ENCODE measurements around the gene MN1.

Gene MN1

GRCh38 chr22:27778294-27779090 is 23.1 kb downstream of the MN1 start:
- DNase-seq (ENCODE audit: low read depth) = no peak
- H3K4me3 ChIP-seq (ENCODE audit: low read length) = no peak overlapping the region
- TF ChIP-seq CTCF (IDR thresholded peaks at IDR 0.05; ENCODE audit: insufficient read depth, low read depth, low read length, missing control alignments) = no peak

GRCh38 chr22:27777128-27777527 is 24.4 kb downstream of the MN1 start:
- no peak for TF ChIP-seq CTCF (IDR thresholded peaks at IDR 0.05; ENCODE audit: insufficient read depth, low read depth, low read length, missing control alignments)
- no peak overlapping the region for H3K4me3 ChIP-seq (ENCODE audit: low read length)
- DNase-seq (ENCODE audit: low read depth) = no peak

- no peak for DNase-seq (ENCODE audit: low read depth)
- TF ChIP-seq CTCF (IDR thresholded peaks at IDR 0.05; ENCODE audit: insufficient read depth, low read depth, low read length, missing control alignments) = no peak
- H3K4me3 ChIP-seq (ENCODE audit: low read length) = no peak overlapping the region
These were observed 25.0 kb downstream of the MN1 start for GRCh38 chr22:27776650-27776958.

- no peak for TF ChIP-seq CTCF (IDR thresholded peaks at IDR 0.05; ENCODE audit: insufficient read depth, low read depth, low read length, missing control alignments)
- no peak for DNase-seq (ENCODE audit: low read depth)
- no peak overlapping the region for H3K4me3 ChIP-seq (ENCODE audit: low read length)
These were observed 25.6 kb downstream of the MN1 start for GRCh38 chr22:27775758-27776649.

GRCh38 chr22:27775087-27775698 is 26.4 kb downstream of the MN1 start:
- DNase-seq (ENCODE audit: low read depth) = no peak
- H3K4me3 ChIP-seq (ENCODE audit: low read length) = no peak overlapping the region

GRCh38 chr22:27774200-27774599 is 27.4 kb downstream of the MN1 start:
- DNase-seq (ENCODE audit: low read depth) = no peak
- H3K4me3 ChIP-seq (ENCODE audit: low read length) = no peak overlapping the region
- no peak for TF ChIP-seq CTCF (IDR thresholded peaks at IDR 0.05; ENCODE audit: insufficient read depth, low read depth, low read length, missing control alignments)

More at GRCh38 chr22:27775087-27775698, 26.4 kb downstream of the MN1 start:
- TF ChIP-seq CTCF (IDR thresholded peaks at IDR 0.05; ENCODE audit: insufficient read depth, low read depth, low read length, missing control alignments) = no peak

All from epithelial cell of esophagus (primary cell).